GM19324 (cell line): ENCODE results near the gene SRPRA.

ENCODE experiments used
- ATAC-seq: cut with Tn5 transposase; IDR thresholded peaks from one replicate; pipeline ENCODE4 v1.9.1; 2021; ENCODE audit warnings: mild to moderate bottlenecking, moderate library complexity; ENCODE audit not compliant: unreplicated experiment, low FRiP score

SRPRA gene

GRCh38 chr11:126233391-126233790, 35.3 kb downstream of the SRPRA start:
- ATAC-seq = no peak

GRCh38 chr11:126232683-126233082, 36.0 kb downstream of the SRPRA start:
- no peak for ATAC-seq

GRCh38 chr11:126231725-126232459, 36.8 kb downstream of the SRPRA start:
- ATAC-seq = no peak

GRCh38 chr11:126229858-126230540, 38.7 kb downstream of the SRPRA start:
- ATAC-seq = no peak

GRCh38 chr11:126226334-126227084, 42.2 kb downstream of the SRPRA start:
- no peak for ATAC-seq

GRCh38 chr11:126225295-126225665, 43.4 kb downstream of the SRPRA start:
- no peak for ATAC-seq

- no peak for ATAC-seq
Observed at GRCh38 chr11:126224647-126225294, 43.9 kb downstream of the SRPRA start.

- no peak for ATAC-seq
Observed at GRCh38 chr11:126219547-126219946, 49.1 kb downstream of the SRPRA start.

GRCh38 chr11:126217491-126217890, 51.2 kb downstream of the SRPRA start:
- no peak for ATAC-seq

- ATAC-seq = no peak
Observed at GRCh38 chr11:126216526-126217305, 52.0 kb downstream of the SRPRA start.

- no peak for ATAC-seq
Observed at GRCh38 chr11:126214841-126215240, 53.9 kb downstream of the SRPRA start.

GRCh38 chr11:126214441-126214840, 54.3 kb downstream of the SRPRA start:
- no peak for ATAC-seq
